ENCODE measurements around the gene YRDC.

GRCh38 chr1:37849480-37849879 is 41.5 kb upstream of the YRDC start:
- TF ChIP-seq POLR2AphosphoS5 (IDR thresholded peaks at IDR 0.05) (no peak), POLR2A (IDR thresholded peaks at IDR 0.05) (no peak), CTCF (IDR thresholded peaks at IDR 0.05) (no peak), EP300 (IDR thresholded peaks at IDR 0.05) (no peak)

Data from sigmoid colon (tissue), 4 donors.